SK-N-SH (cell line): ENCODE data around the gene LARGE1.

Source experiments
- CHD2 ChIP-seq: fragments of 150-350 bp; IDR thresholded peaks from 2 replicates; pipeline ENCODE4 v1.6.1; 2018; ENCODE audit warnings: low read length; ENCODE audit not compliant: partially characterized antibody
- EP300 ChIP-seq, 2 experiments: IDR thresholded peaks; 2 replicates each; pipeline versions ENCODE4 v1.4.0 to v1.6.1; 2012; ENCODE audit warnings: borderline replicate concordance in 1 of 2, low read depth in 1 of 2, low read length in 1 of 2
- FOSL2 ChIP-seq: IDR thresholded peaks from 2 replicates; pipeline ENCODE4 v1.4.0; 2012; ENCODE audit warnings: low read depth, mild to moderate bottlenecking, moderate library complexity, borderline replicate concordance
- TF ChIP-seq, protein P1 (sequence below): fragments of 200-600 bp; sonication (generic); IDR thresholded peaks from 2 replicates; pipeline ENCODE4 v1.6.1; 2017; ENCODE audit warnings: antibody characterized with exemption, mild to moderate bottlenecking, moderate library complexity

DNA sequence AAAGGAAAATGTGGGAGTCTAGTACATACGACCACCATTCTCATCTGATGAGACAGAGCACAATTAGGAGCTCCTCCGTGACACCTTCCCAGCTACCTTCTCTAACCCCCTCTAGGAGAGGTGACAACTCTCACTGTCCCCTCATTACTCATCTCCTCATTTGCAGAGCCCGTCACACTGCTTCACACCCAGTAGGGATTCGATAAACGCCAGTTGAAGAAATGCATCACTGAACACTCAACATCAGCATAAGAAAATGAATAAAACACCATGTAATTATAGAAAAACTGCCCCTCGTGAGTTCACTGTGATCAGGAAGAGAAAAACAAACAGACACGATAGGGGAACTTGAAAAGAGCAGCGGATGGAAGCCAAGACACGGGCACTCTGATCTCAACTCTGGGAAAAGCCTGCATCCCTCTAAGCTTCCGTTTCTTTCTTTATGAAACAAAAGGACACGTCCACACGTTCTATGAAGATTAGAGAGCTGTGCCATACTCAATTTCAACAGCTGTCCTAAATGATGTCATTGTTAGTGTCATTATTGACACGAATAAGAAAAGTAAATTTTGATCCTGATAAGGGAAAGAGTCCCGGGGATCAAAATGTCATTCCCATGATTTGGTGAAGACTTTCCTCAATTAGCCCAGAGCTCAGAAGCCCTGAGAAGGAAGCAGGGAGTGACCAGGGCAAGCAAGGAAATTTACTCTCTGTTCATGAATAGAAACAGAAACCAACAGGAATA, 356.9 kb downstream of the LARGE1 start:
- TF ChIP-seq, protein P1, sequence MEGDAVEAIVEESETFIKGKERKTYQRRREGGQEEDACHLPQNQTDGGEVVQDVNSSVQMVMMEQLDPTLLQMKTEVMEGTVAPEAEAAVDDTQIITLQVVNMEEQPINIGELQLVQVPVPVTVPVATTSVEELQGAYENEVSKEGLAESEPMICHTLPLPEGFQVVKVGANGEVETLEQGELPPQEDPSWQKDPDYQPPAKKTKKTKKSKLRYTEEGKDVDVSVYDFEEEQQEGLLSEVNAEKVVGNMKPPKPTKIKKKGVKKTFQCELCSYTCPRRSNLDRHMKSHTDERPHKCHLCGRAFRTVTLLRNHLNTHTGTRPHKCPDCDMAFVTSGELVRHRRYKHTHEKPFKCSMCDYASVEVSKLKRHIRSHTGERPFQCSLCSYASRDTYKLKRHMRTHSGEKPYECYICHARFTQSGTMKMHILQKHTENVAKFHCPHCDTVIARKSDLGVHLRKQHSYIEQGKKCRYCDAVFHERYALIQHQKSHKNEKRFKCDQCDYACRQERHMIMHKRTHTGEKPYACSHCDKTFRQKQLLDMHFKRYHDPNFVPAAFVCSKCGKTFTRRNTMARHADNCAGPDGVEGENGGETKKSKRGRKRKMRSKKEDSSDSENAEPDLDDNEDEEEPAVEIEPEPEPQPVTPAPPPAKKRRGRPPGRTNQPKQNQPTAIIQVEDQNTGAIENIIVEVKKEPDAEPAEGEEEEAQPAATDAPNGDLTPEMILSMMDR, result no peak
- no peak for TF ChIP-seq CHD2
- TF ChIP-seq EP300 (IDR thresholded peaks at IDR 0.05; ENCODE audit: borderline replicate concordance in 1 of 2, low read depth in 1 of 2, low read length in 1 of 2), result no peak
- no peak for TF ChIP-seq FOSL2
